ENCODE results near the gene PTH2. TPM values are rescaled to one million over a fixed set of nuclear protein-coding genes. Genes with fewer than 3 reads are reported as not detected.
A peak's percentile ranks its signal among the peaks of the same experiment; 100 is the strongest.

PTH2 gene
- total and polyA plus RNA-seq, 2 donors (not counting 3 experiments of a cell fraction or from before 2014, with no cell fraction given): not detected

- DNase-seq (ENCODE audit: low read depth, low spot score) (peak; percentile 98), FAIRE-seq (peak; percentile 99)
- Histone ChIP-seq H4K20me1 (replicated peaks; ENCODE audit: control insufficient read depth, extremely low read depth, insufficient read depth, low read length) (no peaks in the 10 kb centered on the region), H3K4me2 (ENCODE audit: insufficient read depth, low read length) (peak within 1 kb of the TSS; percentile 79), H3K27ac (ENCODE audit: insufficient read depth, low read depth, low read length) (peak within 1 kb of the TSS; percentile 83), H3K9me3 (replicated peaks; ENCODE audit: control insufficient read depth, insufficient read depth, low read length) (no peaks in the 10 kb centered on the region), H2AFZ (ENCODE audit: low read depth, low read length) (peak within 1 kb of the TSS; percentile 75), H3K79me2 (ENCODE audit: control insufficient read depth, insufficient read depth, low read length) (peaks cover 11% of the 10 kb centered on the region), H3K9ac (replicated peaks; ENCODE audit: extremely low read depth, insufficient read depth, low read length) (peak within 1 kb of the TSS; percentile 92), H3K9me1 (replicated peaks; ENCODE audit: control insufficient read depth, extremely low read depth, insufficient read depth, low read length) (no peaks in the 10 kb centered on the region), H3K36me3 (ENCODE audit: control insufficient read depth in 2 of 2, extremely low read depth in 1 of 2, insufficient read depth in 2 of 2, low read length in 2 of 2) (peaks cover 0 to 4% of the 10 kb centered on the region in 2 experiments), H3K27me3 (ENCODE audit: control insufficient read depth in 2 of 2, insufficient read depth in 2 of 2, low read length in 2 of 2) (no peaks in the 10 kb centered on the region), H3K4me1 (ENCODE audit: control insufficient read depth, extremely low read depth, insufficient read depth, low read length) (peaks cover 11% of the 10 kb centered on the region), H3K4me3 (replicated peaks in 1 of 3; ENCODE audit: insufficient read depth in 1 of 3, low read depth in 1 of 3, low read length in 3 of 3) (peak within 1 kb of the TSS; percentile 31 to 74 (median 52))
- BruUV-seq (replicated peaks): no TSS peak
- CTCF ChIA-PET: interaction anchor here (0.7 to 3.8 kb wide), 3 partner anchors 20 to 24 kb away, joined by 3 to 17 read pairs (median 8); partner anchors contain the start of gene FLT3LG
- no peak for TF ChIP-seq JUN (IDR thresholded peaks at IDR 0.05; ENCODE audit: borderline replicate concordance, insufficient read depth, insufficient read length, low read depth)
- TF ChIP-seq POLR2AphosphoS5 (IDR thresholded peaks at IDR 0.05; ENCODE audit: insufficient read depth, low read depth, low read length): peak; percentile 96
- peak; percentile 65 for TF ChIP-seq MAX (IDR thresholded peaks at IDR 0.05; ENCODE audit: insufficient read depth, insufficient read length)
- no peak for TF ChIP-seq MYC (IDR thresholded peaks at IDR 0.05; ENCODE audit: low read depth, low read length)
- TF ChIP-seq FOS (IDR thresholded peaks at IDR 0.05; ENCODE audit: borderline replicate concordance, insufficient read depth, low read length): no peak
- TF ChIP-seq POLR2A (IDR thresholded peaks at IDR 0.05; ENCODE audit: low read depth, low read length): peak; percentile 95
- TF ChIP-seq CTCF (IDR thresholded peaks at IDR 0.05; ENCODE audit: extremely low read depth in 1 of 2, insufficient read depth in 1 of 2, low read depth in 1 of 2, low read length in 2 of 2): no peak
- no peak for TF ChIP-seq EZH2 (IDR thresholded peaks at IDR 0.05; ENCODE audit: borderline replicate concordance, low read depth, low read length, severe bottlenecking)
- TF ChIP-seq GATA2 (IDR thresholded peaks at IDR 0.05; ENCODE audit: insufficient read depth, insufficient read length, low read depth, low read length): no peak
- POLR2A ChIA-PET: interaction anchor here (0.6 to 1.0 kb wide), 3 partner anchors 20 to 325 kb away, joined by 3 to 8 read pairs (median 7); no protein-coding TSS in a partner anchor
- intact Hi-C loops (cut with micrococcal nuclease) (loop anchor here (2.0 to 5.0 kb wide), 3 partner anchors 22 to 424 kb away; partner anchors contain the start of genes AKT1S1, FLT3LG, RRAS and SCAF1), dilution Hi-C loops (cut with MboI; ENCODE audit: extremely low pct_ligation_motif_present, low sequenced_read_pairs) (no loop called here)
Observed at GRCh38 chr19:49453013-49453756, 29.9 kb upstream of the PTH2 start, which contains the start of gene ALDH16A1. ALDH16A1 (plus strand) TSS chr19:49453225; CDS start chr19:49453332, 107 bp downstream.
